GM21515 (cell line): ENCODE results near the gene EFCAB6.

ENCODE experiments used
- ATAC-seq: cut with Tn5 transposase; IDR thresholded peaks from one replicate; pipeline ENCODE4 v1.9.1; 2021; ENCODE audit not compliant: unreplicated experiment

EFCAB6 gene

GRCh38 chr22:43818981-43819380 lies 6.9 kb upstream of the EFCAB6 start:
- ATAC-seq, result no peak

DNA sequence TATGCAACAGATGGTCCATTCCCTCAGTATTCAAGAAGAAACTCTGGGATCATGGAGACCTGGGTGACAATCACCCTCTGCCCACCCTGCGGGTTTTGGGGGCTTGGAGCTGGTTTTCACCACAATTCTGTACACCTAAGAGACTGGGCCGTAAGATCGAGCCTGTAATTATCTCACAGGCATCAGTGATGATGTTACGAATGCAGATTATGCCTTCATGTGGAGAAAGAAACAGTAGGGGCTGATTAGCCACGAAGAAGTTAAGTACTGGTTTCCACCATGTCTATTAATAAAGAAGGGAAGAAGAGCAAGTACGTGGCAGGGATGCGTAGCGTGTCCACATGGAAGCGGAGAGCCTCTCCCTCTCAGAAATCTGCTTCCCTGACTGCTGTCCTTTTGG lies 5.3 kb upstream of the EFCAB6 start:
- no peak for ATAC-seq

DNA sequence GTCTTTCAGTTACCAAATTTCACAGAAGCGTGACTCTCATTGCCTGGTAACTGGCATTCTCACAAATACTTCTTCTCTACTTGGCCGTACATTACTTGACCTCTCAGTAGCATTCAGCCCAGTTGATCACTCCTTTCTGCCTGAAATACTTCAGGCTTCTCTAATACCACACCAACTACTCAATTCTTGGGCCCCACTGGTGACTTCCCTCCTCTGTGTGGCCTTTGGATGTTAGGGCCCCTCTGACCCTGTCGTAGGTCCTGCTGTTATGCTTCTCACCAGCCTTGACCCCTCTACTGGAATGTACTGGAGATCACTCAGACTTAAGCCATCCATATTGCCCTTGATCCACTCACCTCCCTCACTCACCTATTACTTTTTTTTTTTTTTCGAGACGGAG lies 2.2 kb upstream of the EFCAB6 start:
- ATAC-seq, result no peak

DNA sequence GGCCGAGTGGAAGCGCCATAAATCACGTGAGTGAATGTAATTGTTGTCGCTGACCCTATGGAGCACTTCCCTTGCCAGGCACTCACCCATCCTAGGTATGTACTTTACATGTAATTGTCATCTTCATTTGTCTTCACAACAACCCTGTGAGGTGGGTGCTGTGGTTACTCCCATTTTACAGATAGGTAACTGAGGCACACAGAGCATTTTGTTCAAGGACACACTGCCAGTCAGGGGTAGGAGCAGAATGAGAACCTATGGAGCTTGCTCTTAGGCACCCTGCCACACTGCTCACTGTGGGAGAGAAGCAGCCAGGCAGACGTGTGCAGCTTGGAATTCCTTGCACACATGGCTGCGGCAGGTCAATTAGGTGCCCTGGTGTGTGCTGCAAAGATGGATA lies 785 bp upstream of the EFCAB6 start:
- ATAC-seq, result no peak

DNA sequence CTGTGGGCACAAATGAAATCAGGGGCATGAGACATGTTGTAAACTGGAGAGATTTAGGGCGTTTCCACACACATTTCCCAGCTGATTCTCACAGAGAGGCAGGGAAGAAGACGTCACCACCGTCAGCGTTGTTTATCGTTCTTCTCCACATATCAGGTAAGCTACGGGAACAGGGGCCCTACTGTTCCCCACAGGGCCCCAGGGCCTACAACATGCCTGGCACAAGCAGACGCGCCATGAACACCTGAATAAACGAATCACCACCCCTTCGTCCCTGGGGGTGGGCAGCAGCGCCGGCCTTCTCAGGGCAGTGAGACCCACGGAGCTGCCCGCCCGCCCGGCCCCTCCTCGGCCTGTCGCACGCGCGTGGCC lies 342 bp downstream of the EFCAB6 start:
- ATAC-seq, result peak; percentile 6

- no peak for ATAC-seq
Observed at GRCh38 chr22:43802897-43803495, 9.1 kb downstream of the EFCAB6 start.

- no peak for ATAC-seq
Observed at GRCh38 chr22:43800970-43801369, 11.1 kb downstream of the EFCAB6 start.

GRCh38 chr22:43798492-43798891 lies 13.6 kb downstream of the EFCAB6 start:
- ATAC-seq, result no peak

DNA sequence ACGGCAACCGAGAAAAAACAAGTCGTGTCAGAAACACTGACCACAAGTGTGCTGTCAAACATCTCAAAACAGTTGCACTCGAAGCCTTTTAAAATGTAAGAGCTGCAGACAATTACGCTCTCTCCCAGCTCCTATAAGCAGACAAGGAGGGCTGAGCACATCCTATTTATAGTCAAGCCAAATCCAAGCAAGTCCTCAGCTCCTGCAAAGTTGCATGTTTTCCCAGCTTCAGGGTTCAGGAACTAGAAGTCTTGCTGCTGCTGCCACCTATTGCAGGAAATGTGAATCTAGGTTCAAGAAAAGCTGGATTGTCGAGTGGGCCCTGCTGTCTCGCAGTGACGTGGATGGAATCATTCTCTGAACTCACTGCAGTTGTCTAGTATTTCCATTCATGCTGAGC lies 15.5 kb downstream of the EFCAB6 start:
- no peak for ATAC-seq

GRCh38 chr22:43795320-43795719 lies 16.8 kb downstream of the EFCAB6 start:
- no peak for ATAC-seq

- ATAC-seq, result no peak
Observed at GRCh38 chr22:43792905-43793304, 19.2 kb downstream of the EFCAB6 start.

DNA sequence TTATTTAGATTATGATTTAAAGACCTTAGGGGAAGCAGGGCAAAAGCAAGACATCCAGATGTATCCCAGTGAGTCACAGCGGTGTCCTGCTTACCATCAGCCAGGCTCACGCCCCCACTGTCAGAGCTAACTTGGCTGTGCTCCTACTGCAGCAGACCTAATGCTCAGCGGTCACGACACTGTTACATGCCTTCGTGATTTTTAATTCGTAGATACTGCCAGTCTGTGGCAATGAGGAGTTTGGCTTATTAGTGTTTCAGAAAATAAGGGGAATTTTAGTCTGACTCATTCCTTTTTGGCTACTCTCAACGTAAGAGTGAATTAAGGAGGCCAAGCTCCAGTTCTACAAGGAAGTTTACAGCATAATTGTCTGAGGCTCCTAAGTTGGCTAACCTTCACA lies 22.7 kb downstream of the EFCAB6 start:
- no peak for ATAC-seq

DNA sequence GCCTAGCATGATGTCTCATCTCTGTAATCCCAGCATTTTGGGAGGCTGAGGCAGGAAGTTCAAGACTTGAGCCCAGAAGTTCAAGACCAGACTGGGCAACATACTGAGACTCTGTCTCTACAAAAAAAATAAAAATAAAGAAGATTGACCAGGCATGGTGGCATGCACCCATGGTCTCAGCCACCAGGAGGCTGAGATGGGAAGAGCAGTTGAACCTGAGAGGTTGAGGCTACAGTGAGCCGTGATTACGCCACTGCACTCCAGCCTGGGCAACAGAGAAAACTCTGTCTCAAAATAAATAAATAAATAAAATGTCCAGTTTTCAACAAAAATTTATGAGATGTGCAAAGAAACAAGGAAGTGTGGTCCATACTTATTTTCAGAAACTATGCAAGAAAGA lies 28.3 kb downstream of the EFCAB6 start:
- ATAC-seq, result no peak

DNA sequence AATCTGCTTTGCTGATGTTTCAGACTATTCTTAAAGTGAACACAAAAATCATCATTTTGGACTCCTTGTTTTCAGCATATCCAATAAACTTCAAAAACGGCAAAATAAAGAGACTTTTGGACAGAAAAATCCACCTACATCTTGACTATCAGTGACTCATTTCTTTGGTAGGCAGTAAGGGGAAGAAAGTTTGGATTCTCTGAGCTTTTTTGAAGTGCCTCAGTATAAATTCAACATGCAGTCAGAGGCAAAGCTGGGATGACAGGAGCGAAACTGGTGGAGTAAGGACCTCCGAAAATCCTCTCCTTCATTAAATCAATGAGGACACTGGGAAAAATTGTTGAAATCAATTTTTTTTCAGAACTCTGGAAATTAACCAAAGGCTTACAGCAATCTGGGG lies 29.7 kb downstream of the EFCAB6 start:
- no peak for ATAC-seq

GRCh38 chr22:43777286-43777685 lies 34.8 kb downstream of the EFCAB6 start:
- ATAC-seq, result no peak

- ATAC-seq, result no peak
Observed at GRCh38 chr22:43776081-43776670, 35.9 kb downstream of the EFCAB6 start.

DNA sequence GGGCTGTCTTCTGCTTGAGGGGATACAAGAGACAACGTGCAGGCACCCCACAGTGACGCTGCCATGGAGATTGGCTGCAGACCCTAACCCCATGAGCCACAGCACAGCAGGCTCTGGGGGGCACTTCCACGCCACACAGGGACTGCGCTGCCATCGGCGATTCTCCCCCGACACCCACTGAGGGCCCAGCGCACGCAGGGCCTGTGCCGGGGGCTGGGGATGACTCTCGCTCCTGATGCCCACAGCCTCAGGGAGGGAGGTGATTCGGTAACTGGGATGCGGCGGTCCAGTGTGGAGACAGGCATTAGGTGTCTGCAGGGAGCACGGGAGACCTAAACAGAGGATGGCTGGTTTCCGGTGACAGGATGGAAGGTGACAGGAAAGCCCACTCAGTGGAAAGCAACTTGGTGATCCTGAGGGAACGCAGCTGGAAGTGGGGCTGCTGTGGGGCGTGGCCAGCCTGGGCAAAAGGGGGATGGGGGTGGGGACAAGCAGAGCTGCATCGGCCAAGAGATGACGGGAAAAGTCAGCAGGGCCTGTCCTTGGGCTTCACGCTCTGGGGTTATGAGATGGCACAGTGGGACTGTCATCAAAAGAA lies 37.7 kb downstream of the EFCAB6 start:
- no peak for ATAC-seq

GRCh38 chr22:43772831-43773230 lies 39.3 kb downstream of the EFCAB6 start:
- ATAC-seq, result no peak

DNA sequence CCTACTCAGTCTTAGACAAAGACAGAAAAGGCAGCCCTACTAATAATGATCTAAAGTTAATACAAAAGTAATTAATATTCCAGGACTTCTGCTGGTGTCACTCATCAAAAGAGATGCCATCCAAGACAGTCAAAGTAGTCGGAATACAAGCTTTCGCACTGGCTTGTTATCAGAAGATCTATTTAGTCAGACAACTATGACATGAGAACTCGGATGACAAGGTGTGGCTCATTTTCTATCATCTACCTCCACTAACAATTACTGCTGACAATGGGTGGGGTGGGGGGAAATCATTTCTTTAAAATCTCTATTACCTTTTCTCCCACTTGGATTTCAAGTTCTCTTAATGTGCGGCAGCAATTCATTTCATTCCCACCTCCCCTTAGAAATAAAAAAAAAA lies 56.7 kb downstream of the EFCAB6 start:
- no peak for ATAC-seq

- no peak for ATAC-seq
Observed at GRCh38 chr22:43755011-43755410, 57.1 kb downstream of the EFCAB6 start.

GRCh38 chr22:43754176-43754575 lies 57.9 kb downstream of the EFCAB6 start:
- no peak for ATAC-seq

DNA sequence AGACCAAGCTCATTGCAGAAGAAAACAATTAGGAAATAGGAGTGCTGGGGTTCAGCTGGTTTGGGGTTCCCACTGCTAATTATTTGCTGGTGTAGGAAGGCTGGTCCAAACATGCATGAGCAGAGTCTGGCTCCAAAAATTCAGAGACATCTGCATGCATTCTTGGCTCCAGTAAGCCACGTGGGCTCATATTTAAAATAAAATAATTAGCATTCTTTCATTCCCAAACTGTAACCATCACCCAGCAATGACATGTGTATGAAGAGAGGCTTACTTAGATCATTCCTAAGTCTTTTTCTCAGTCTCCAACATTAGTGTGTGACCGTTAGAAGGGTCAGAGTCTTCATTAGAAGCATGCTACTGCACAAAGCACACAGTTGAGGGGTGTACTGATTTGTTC lies 58.4 kb downstream of the EFCAB6 start:
- no peak for ATAC-seq

- ATAC-seq, result no peak
Observed at GRCh38 chr22:43750751-43751150, 61.4 kb downstream of the EFCAB6 start.
